Mononuclear cell (primary cell): ENCODE data around the gene BMAL2. TPM values are rescaled to one million over a fixed set of nuclear protein-coding genes. Genes with fewer than 3 reads are reported as not detected.

Experiments used
- H3K27me3 ChIP-seq: 2 replicates; pipeline ENCODE4 v1.6.0; 2011; ENCODE audit warnings: low read length, control low read depth; ENCODE audit not compliant: insufficient read depth
- H3K4me1 ChIP-seq: 2 replicates; pipeline ENCODE4 v1.5.1; 2011; ENCODE audit warnings: mild to moderate bottlenecking, low read length, control low read depth; ENCODE audit not compliant: insufficient read depth
- H3K4me3 ChIP-seq: 2 replicates; pipeline ENCODE4 v1.5.1; 2011; ENCODE audit warnings: mild to moderate bottlenecking, low read length, moderate library complexity
- H3K9me3 ChIP-seq: 2 replicates; pipeline ENCODE4 v1.5.1; 2011; ENCODE audit warnings: low read depth, mild to moderate bottlenecking, control low read depth, low read length
- total RNA-seq: library from RNA; depleted of rRNA; stranded (reverse); fragments of >200 nt; gene quantifications from one replicate; pipeline ENCODE4 v1.2.3, GENCODE V29; 2012

Gene BMAL2
- 1.6 TPM for total RNA-seq

- peaks cover 23% of the 10 kb centered on the region for H3K27me3 ChIP-seq
- peaks cover 20% of the 10 kb centered on the region for H3K4me1 ChIP-seq
- H3K4me3 ChIP-seq = peak within 1 kb of the TSS; percentile 50
- H3K9me3 ChIP-seq = no peaks in the 10 kb centered on the region
Observed at GRCh38 chr12:27332714-27333402, at the start of gene BMAL2. BMAL2 (plus strand) TSS chr12:27332836; CDS start chr12:27333073, 237 bp downstream.

GRCh38 chr12:27284021-27284420 is 48.6 kb upstream of the BMAL2 start:
- peaks cover 9% of the 10 kb centered on the region for H3K4me1 ChIP-seq
- no peaks in the 10 kb centered on the region for H3K9me3 ChIP-seq
- H3K27me3 ChIP-seq = no peaks in the 10 kb centered on the region
- no peak overlapping the region for H3K4me3 ChIP-seq

GRCh38 chr12:27284751-27285150 is 47.9 kb upstream of the BMAL2 start:
- H3K27me3 ChIP-seq = no peaks in the 10 kb centered on the region
- peaks cover 5% of the 10 kb centered on the region for H3K4me1 ChIP-seq
- no peak overlapping the region for H3K4me3 ChIP-seq
- no peaks in the 10 kb centered on the region for H3K9me3 ChIP-seq

- Histone ChIP-seq H3K4me1 (peaks cover under 1% of the 10 kb centered on the region), H3K4me3 (no peak overlapping the region), H3K27me3 (no peaks in the 10 kb centered on the region), H3K9me3 (no peaks in the 10 kb centered on the region)
Observed at GRCh38 chr12:27285403-27285802, 47.2 kb upstream of the BMAL2 start.

- no peak overlapping the region for H3K4me3 ChIP-seq
- no peaks in the 10 kb centered on the region for H3K9me3 ChIP-seq
- H3K4me1 ChIP-seq = no peaks in the 10 kb centered on the region
- no peaks in the 10 kb centered on the region for H3K27me3 ChIP-seq
Observed at GRCh38 chr12:27289414-27289813, 43.2 kb upstream of the BMAL2 start.

GRCh38 chr12:27290501-27291168 is 42.0 kb upstream of the BMAL2 start:
- no peaks in the 10 kb centered on the region for H3K4me1 ChIP-seq
- no peaks in the 10 kb centered on the region for H3K9me3 ChIP-seq
- H3K4me3 ChIP-seq = no peak overlapping the region
- no peaks in the 10 kb centered on the region for H3K27me3 ChIP-seq

- Histone ChIP-seq H3K27me3 (no peaks in the 10 kb centered on the region), H3K9me3 (no peaks in the 10 kb centered on the region), H3K4me3 (no peak overlapping the region), H3K4me1 (no peaks in the 10 kb centered on the region)
Observed at GRCh38 chr12:27291862-27292261, 40.8 kb upstream of the BMAL2 start.

- no peak overlapping the region for H3K4me3 ChIP-seq
- H3K9me3 ChIP-seq = no peaks in the 10 kb centered on the region
- H3K4me1 ChIP-seq = no peaks in the 10 kb centered on the region
- no peaks in the 10 kb centered on the region for H3K27me3 ChIP-seq
Observed at GRCh38 chr12:27292718-27293117, 39.9 kb upstream of the BMAL2 start.

- Histone ChIP-seq H3K27me3 (no peaks in the 10 kb centered on the region), H3K4me3 (no peak overlapping the region), H3K4me1 (no peaks in the 10 kb centered on the region), H3K9me3 (no peaks in the 10 kb centered on the region)
Observed at GRCh38 chr12:27293463-27293862, 39.2 kb upstream of the BMAL2 start.

- no peaks in the 10 kb centered on the region for H3K27me3 ChIP-seq
- no peaks in the 10 kb centered on the region for H3K9me3 ChIP-seq
- no peaks in the 10 kb centered on the region for H3K4me1 ChIP-seq
- no peak overlapping the region for H3K4me3 ChIP-seq
Observed at GRCh38 chr12:27296674-27297073, 36.0 kb upstream of the BMAL2 start.

- no peaks in the 10 kb centered on the region for H3K9me3 ChIP-seq
- H3K4me3 ChIP-seq = no peak overlapping the region
- H3K27me3 ChIP-seq = no peaks in the 10 kb centered on the region
- no peaks in the 10 kb centered on the region for H3K4me1 ChIP-seq
Observed at GRCh38 chr12:27297566-27297965, 35.1 kb upstream of the BMAL2 start.

GRCh38 chr12:27299102-27299501 is 33.5 kb upstream of the BMAL2 start:
- no peak overlapping the region for H3K4me3 ChIP-seq
- no peaks in the 10 kb centered on the region for H3K4me1 ChIP-seq
- H3K9me3 ChIP-seq = no peaks in the 10 kb centered on the region
- no peaks in the 10 kb centered on the region for H3K27me3 ChIP-seq

GRCh38 chr12:27300226-27300625 is 32.4 kb upstream of the BMAL2 start:
- Histone ChIP-seq H3K4me3 (no peak overlapping the region), H3K27me3 (no peaks in the 10 kb centered on the region), H3K9me3 (no peaks in the 10 kb centered on the region), H3K4me1 (no peaks in the 10 kb centered on the region)

GRCh38 chr12:27303139-27304111 is 29.2 kb upstream of the BMAL2 start:
- H3K4me1 ChIP-seq = no peaks in the 10 kb centered on the region
- H3K9me3 ChIP-seq = no peaks in the 10 kb centered on the region
- H3K4me3 ChIP-seq = no peak overlapping the region
- no peaks in the 10 kb centered on the region for H3K27me3 ChIP-seq

GRCh38 chr12:27304856-27305255 is 27.8 kb upstream of the BMAL2 start:
- no peaks in the 10 kb centered on the region for H3K4me1 ChIP-seq
- no peaks in the 10 kb centered on the region for H3K9me3 ChIP-seq
- no peak overlapping the region for H3K4me3 ChIP-seq
- no peaks in the 10 kb centered on the region for H3K27me3 ChIP-seq
